HG03175 (cell line): Measurements from ENCODE around the gene CPN2.

Experiments
- ATAC-seq: cut with Tn5 transposase; IDR thresholded peaks from one replicate; pipeline ENCODE4 v1.9.1; 2021; ENCODE audit warnings: mild to moderate bottlenecking, moderate library complexity; ENCODE audit not compliant: unreplicated experiment

CPN2 gene

DNA sequence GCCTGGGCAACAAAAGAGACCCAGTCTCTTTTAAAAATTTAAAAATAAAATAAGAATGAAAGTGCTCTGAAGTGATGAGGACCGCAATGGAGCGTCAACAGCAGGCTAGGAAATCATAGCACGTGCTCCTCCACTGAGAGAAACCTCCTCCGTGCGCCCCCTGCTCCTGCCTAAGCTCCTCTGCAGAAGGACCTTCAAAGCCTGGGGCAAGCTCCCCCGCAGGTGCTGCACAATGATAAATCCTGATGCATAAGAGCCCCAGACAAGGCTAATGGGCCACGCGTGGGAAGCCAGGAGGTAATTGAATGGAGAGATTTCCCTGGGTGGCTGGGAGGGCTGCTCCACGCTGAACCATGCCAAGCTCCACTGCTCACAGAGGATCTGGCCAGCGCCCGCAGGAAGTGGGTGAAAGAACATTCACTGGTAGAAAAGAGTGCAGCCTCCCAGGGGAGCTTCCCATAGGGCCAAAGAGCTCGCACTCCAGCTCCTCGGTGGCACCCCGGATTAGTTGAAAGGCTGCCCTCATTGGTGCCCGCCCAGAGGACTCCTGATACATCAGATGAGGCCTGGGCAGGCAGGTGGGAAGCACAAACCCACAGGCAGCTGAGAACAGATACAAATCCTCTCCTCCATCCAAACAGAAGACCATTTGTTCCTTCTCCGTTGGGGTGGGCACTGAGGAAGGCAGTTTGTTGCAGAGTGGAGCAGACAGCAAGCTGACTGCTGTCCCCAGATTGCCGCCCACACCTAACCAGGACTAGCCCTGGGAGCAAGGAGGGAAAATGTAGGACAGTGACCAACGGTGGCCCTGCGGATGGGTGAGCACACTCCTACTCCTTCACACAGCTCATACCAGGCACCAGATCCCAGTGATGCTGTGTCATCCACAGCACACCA lies 52.5 kb downstream of the CPN2 start:
- ATAC-seq = no peak

DNA sequence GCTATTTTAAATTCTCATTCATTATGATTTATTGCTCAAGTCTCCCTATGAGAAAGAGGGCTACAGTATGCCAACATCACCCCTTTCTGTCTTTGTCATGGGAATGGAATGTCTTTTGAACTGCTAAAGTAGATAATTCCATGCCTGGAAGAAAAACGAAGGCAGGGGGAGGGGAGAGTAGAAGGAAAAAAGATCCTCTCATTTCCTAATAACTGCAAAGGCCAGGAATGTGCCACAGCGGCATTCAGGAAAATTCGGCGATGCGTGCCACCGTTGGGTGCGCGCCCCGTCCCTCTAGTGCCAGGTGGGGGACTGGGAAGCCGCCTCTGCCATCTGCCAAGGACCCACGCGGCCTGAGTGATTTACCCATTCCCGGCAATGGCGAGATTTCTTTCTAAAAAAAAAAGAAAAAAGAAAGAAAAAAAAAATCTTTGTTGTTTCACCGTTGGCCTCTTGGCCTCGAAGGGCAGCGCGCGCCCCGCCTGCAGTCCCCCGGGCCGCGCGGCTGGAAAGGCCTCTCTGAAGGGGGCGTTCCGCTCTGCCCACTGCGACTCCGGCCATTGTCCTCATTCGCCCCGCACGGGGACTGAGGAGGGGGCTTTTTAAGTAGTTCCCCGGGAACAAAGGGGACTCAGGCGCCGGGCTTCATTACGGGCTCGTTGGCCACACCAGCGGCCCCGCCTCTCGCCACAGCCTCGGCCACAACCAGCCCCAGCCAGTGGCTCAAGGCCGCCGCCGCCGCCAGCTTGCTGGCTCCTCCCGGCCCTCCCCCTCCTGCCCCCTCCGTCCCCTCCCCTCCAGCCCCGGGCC lies 54.5 kb downstream of the CPN2 start:
- no peak for ATAC-seq

DNA sequence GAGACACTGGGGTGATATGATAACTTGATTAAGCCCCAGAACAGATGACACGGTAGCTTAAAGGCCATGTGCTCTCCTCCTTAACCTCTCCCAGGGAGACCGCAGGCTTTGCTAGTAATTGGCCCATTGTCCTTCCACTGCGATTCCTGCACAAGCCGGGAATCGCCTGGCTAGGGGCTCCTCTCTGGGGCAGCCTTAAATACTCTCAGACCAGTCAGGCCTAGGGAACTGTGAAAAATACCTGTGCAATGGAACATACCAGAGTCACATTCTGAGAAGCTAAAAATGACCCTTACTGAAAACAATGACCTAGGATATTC lies 56.3 kb downstream of the CPN2 start:
- no peak for ATAC-seq

DNA sequence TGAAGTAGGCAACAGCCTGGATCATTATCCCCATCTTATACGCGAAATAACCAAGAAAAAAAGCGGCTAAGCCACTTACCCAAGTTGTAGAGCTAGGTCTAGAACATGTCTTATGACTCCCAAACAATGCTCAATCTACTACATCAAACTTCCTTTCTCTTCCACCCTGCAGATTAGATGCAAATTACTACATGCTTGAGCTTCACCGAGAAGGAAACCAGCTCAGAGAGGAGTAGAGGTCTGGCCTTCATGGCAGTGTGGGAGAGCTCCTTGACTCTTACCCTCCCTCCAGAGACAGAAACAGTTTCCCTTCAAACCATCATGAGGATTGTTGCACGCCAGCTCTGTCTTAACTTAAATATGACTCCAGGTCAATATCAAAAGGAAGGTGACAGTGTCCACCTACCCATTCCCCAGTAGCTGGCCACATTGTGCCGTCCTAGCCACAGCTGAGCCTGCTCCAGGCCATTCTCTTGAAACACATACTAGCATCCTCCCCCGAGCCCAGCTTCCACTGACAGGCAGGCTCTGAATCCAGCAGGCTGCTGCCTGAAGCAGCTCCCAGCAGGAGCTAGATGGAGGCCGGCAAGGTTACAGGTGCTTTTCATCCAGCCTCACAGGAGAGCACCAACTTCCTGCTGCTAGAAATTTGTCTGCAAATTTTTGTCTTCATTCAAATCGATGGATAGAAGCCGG lies 56.8 kb downstream of the CPN2 start:
- ATAC-seq = no peak

DNA sequence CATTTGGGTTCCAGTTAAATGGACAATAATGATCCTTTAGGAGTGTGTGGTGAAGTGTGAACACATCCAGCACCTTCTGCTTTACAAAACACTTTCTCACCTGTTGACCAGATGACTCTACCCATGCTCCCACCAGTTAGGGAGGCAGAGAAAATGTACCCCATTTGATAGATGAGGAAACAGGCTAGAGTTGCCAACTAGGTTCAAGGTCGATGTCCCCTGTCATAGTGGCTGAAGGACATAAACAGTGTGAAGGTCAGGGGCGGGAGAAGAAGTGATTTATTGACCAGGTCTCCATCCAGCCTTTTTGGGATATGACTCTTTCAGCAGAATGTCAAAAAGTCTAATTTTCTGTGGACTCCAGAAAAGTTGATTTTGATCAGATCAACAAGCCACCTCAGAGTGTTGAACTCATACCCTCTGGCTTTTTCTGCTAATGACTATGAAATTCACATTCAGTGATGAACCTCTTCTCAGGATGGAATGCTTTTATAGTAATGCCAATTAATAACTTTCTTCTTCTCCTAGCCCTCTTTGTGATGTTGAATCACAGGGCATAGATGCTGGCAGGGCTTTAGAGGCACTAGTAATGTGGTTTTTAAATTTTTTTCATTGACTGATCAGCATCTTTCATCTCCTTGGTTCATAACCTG lies 57.5 kb downstream of the CPN2 start:
- no peak for ATAC-seq

DNA sequence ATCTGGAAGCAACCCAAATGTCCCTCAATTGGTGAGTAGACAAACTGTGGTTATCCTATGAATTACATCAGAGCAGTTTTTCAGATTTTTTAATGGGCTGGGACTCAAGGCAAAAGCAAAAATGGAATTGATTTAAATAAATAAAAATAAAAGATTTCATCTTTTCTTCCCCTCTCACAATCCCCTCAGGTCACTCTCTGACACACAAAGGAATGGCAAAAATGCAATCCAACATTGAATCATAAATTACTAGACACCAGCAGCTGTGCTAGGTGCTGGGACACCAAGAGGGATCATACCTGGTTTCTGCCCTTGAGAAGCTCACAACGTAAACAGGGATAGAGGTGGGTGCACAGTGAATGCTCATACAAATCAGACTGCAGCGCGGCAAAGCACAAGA lies 58.8 kb downstream of the CPN2 start:
- no peak for ATAC-seq
